ENCODE results near the gene TBX5.

Gene TBX5

GRCh38 chr12:114381177-114381576 is 24.8 kb downstream of the TBX5 start:
- TF ChIP-seq POLR2AphosphoS5 (IDR thresholded peaks at IDR 0.05; ENCODE audit: low read depth, low read length) (no peak), FOXP2 (optimal IDR thresholded peaks at IDR 0.05; ENCODE audit: borderline replicate concordance, extremely low read depth, extremely low read length, insufficient read depth) (no peak), TAF1 (IDR thresholded peaks at IDR 0.05; ENCODE audit: borderline replicate concordance, insufficient read depth, low read length) (no peak), REST (IDR thresholded peaks at IDR 0.05; ENCODE audit: insufficient read depth in 1 of 2, low read depth in 2 of 2, low read length in 2 of 2) (no peak), SIN3A (IDR thresholded peaks at IDR 0.05; ENCODE audit: borderline replicate concordance, insufficient read depth, low read length) (no peak)

DNA sequence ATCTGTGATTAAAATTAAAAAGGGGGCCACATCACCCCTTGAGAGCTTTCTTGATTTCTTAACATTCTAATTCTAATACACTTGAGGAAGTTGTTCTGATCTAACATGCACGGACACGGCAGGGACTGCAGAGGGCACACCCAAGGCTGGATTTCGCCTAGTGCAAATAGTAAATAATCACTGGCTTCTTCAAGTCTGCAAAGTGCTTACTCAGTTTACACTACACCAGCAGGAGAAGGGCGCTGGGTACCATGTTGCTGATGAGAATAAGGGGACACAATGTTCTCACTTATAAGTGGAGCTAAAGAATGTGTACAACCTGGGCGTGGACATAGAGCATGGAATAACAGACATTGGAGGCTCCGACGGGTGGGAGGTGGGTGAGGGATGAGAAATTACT is 34.2 kb downstream of the TBX5 start:
- TF ChIP-seq POLR2AphosphoS5 (IDR thresholded peaks at IDR 0.05; ENCODE audit: low read depth, low read length), result no peak
- no peak for TF ChIP-seq SIN3A (IDR thresholded peaks at IDR 0.05; ENCODE audit: borderline replicate concordance, insufficient read depth, low read length)
- no peak for TF ChIP-seq TAF1 (IDR thresholded peaks at IDR 0.05; ENCODE audit: borderline replicate concordance, insufficient read depth, low read length)
- TF ChIP-seq REST (IDR thresholded peaks at IDR 0.05; ENCODE audit: insufficient read depth in 1 of 2, low read depth in 2 of 2, low read length in 2 of 2), result no peak
- no peak for TF ChIP-seq FOXP2 (optimal IDR thresholded peaks at IDR 0.05; ENCODE audit: borderline replicate concordance, extremely low read depth, extremely low read length, insufficient read depth)

DNA sequence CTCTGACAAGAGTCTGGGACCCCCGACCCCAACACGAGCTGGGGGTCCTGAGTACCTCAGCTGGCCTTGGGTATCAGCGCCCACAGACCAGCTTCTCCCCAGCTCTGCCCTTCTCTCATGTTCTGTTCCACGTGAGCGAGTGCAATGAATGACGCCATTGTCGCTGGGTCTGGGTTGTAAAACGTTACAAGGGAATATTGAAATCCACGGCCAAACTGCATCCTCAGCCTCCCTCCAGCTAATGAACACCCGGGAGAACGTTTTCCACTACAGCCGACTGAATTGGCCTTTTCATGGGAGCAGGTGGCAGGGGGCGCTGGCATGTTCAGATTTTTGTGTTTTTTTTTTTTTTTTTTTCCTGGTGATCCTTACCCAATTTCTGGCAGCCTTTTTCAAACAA is 34.7 kb downstream of the TBX5 start:
- TF ChIP-seq TAF1 (IDR thresholded peaks at IDR 0.05; ENCODE audit: borderline replicate concordance, insufficient read depth, low read length) (no peak), REST (IDR thresholded peaks at IDR 0.05; ENCODE audit: insufficient read depth in 1 of 2, low read depth in 2 of 2, low read length in 2 of 2) (no peak), FOXP2 (optimal IDR thresholded peaks at IDR 0.05; ENCODE audit: borderline replicate concordance, extremely low read depth, extremely low read length, insufficient read depth) (no peak), POLR2AphosphoS5 (IDR thresholded peaks at IDR 0.05; ENCODE audit: low read depth, low read length) (no peak), SIN3A (IDR thresholded peaks at IDR 0.05; ENCODE audit: borderline replicate concordance, insufficient read depth, low read length) (no peak)

DNA sequence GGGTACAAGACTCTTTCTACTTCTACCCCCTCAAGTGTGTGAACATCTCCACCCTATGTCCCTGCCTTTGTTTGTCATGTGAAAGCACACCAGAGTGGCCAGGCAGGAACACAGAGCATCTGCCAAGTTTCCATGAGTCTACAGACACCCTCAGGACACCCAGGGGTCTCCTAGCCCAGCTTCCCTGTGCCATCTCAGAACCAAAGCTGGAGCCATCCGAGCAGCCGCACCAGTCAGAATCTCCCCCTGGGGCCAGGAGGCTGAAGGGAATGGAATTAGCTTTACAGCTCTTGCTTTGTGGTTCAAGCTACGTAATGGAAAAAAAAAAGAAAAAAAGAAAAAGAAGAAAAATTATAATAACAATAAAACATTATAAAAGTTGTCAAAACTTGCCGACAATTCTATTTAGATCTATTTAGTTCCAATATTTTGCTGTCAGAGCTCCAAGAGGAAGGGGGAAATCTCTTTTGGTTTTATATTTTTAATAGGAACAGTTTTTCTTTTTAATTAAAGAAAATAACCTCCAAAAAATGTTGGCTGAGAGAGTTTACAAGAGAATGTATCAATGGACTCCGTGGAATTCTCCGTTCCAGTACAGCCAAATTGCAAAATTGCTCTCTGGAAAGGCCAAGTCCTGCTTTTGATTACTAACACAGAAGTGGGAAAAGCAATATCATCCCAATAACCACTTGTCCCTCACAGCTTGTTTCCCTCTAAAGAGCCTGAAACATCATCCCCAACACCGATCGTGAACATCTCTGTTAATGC is 37.1 kb downstream of the TBX5 start:
- TF ChIP-seq SIN3A (IDR thresholded peaks at IDR 0.05; ENCODE audit: borderline replicate concordance, insufficient read depth, low read length) (no peak), TAF1 (IDR thresholded peaks at IDR 0.05; ENCODE audit: borderline replicate concordance, insufficient read depth, low read length) (no peak), FOXP2 (optimal IDR thresholded peaks at IDR 0.05; ENCODE audit: borderline replicate concordance, extremely low read depth, extremely low read length, insufficient read depth) (no peak), POLR2AphosphoS5 (IDR thresholded peaks at IDR 0.05; ENCODE audit: low read depth, low read length) (no peak), REST (IDR thresholded peaks at IDR 0.05; ENCODE audit: insufficient read depth in 1 of 2, low read depth in 2 of 2, low read length in 2 of 2) (no peak)

Data from PFSK-1 (cell line).